SK-N-MC (cell line): Measurements from ENCODE around the gene FAXDC2.

Experiments
- DNase-seq: peaks from one replicate; pipeline ENCODE4 v3.0.0-alpha.2; 2011; ENCODE audit warnings: low read depth, low spot score
- H3K27ac ChIP-seq: fragments of 200-600 bp; sonication (generic); 2 replicates; pipeline ENCODE4 v1.5.1; 2016; ENCODE audit warnings: mixed run types
- H3K36me3 ChIP-seq: fragments of 200-600 bp; sonication (generic); 2 replicates; pipeline ENCODE4 v1.6.1; 2017; ENCODE audit warnings: antibody characterized with exemption, low read length, mixed read lengths; ENCODE audit not compliant: insufficient read depth
- H3K4me3 ChIP-seq: fragments of 200-600 bp; sonication (generic); 2 replicates; pipeline ENCODE4 v1.5.1; 2016
- H3K9ac ChIP-seq: fragments of 200-600 bp; sonication (generic); 2 replicates; pipeline ENCODE4 v1.8.0; 2017; ENCODE audit warnings: mixed run types, mixed read lengths; ENCODE audit not compliant: insufficient read length
- H3K9me3 ChIP-seq: fragments of 200-600 bp; sonication (generic); 2 replicates; pipeline ENCODE4 v1.6.1; 2017; ENCODE audit warnings: low read depth, mild to moderate bottlenecking, antibody characterized with exemption, low read length, moderate library complexity, mixed read lengths
- EZH2 ChIP-seq: fragments of 200-600 bp; sonication (generic); IDR thresholded peaks from one replicate; pipeline ENCODE4 v1.6.1; 2017; ENCODE audit warnings: antibody characterized with exemption
- FOXP2 ChIP-seq: optimal IDR thresholded peaks from 2 replicates; pipeline ENCODE3; 2011; ENCODE audit warnings: mild to moderate bottlenecking, moderate library complexity; ENCODE audit not compliant: insufficient read depth; ENCODE audit errors: extremely low read length, control extremely low read depth
- POLR2AphosphoS5 ChIP-seq: IDR thresholded peaks from 2 replicates; pipeline ENCODE4 v1.6.1; 2012; ENCODE audit warnings: mild to moderate bottlenecking, low read depth, low read length, borderline replicate concordance

The FAXDC2 gene

DNA sequence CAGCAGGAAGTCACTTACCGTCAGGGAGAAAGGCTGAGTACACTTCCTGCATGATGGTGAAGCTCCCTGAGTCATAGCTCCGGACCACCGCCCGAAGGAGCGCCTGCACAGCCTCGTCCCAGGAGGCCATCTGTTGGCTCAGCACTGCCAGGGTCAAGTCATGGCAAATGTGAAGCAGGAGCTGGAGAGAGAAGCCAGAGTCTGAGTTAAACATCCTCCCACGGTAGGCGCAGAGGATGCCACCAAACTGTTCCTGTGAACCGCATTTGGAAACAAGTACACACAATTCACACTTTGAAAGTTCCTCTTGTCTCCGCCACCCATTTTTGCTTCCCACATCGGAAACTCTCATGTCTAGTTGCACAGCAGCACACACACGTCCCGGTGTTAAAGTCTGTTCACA lies 42.0 kb upstream of the FAXDC2 start:
- no peak for DNase-seq
- no peak overlapping the region for H3K9ac ChIP-seq
- TF ChIP-seq FOXP2 (no peak), POLR2AphosphoS5 (no peak), EZH2 (no peak)
- H3K4me3 ChIP-seq = no peak overlapping the region
- no peaks in the 10 kb centered on the region for H3K9me3 ChIP-seq
- H3K27ac ChIP-seq = no peak overlapping the region
- peaks cover 91% of the 10 kb centered on the region for H3K36me3 ChIP-seq

DNA sequence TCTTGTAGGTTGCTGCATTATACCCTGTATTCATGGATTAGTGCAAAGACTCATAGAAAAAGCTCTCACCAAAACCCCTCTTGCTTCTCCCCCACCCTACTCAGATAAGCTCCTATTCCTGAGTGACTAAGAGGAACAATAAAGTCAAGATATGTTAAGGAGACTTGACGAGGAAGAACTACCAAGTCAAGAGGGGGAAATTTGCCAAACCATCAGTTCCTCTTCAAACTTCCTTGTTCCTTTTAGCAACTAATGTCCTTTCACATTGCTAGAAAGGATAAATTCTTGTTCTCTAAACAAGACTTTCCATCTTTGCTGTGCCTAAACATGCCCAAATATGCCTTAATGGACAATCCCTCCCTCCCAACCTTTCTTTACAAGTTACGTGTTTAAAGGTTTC lies 35.0 kb upstream of the FAXDC2 start:
- Histone ChIP-seq H3K9me3 (peaks cover 19% of the 10 kb centered on the region; the same call in 1 of the 2 replicates), H3K36me3 (peaks cover 63% of the 10 kb centered on the region), H3K9ac (no peak overlapping the region), H3K27ac (no peak overlapping the region), H3K4me3 (no peak overlapping the region)
- no peak for DNase-seq
- TF ChIP-seq POLR2AphosphoS5 = no peak
- no peak for TF ChIP-seq EZH2
- no peak for TF ChIP-seq FOXP2

DNA sequence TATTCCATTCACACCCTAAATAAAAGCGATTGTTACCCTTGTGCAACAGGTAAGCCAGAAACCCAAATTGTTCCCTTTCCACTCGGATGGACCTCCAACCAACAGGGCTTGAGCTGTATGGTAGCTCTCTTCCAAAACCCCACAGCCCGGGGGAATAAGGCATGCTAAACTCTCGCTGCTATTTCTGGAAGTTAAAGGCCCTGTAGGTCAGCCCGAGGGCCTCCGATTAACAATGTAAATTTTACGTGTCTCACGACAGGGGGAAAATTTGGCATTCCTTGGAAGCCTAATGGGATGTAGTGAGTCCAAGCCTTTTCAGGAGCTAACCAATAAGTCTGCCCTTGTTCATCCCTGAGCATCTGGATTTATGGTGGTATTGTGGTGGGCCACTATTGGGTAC lies 34.0 kb upstream of the FAXDC2 start:
- Histone ChIP-seq H3K9me3 (peaks cover 20% of the 10 kb centered on the region; the same call in 1 of the 2 replicates), H3K9ac (no peak overlapping the region), H3K27ac (no peak overlapping the region), H3K36me3 (peaks cover 61% of the 10 kb centered on the region), H3K4me3 (no peak overlapping the region)
- no peak for DNase-seq
- TF ChIP-seq FOXP2 = no peak
- TF ChIP-seq EZH2 = no peak
- TF ChIP-seq POLR2AphosphoS5 = no peak

DNA sequence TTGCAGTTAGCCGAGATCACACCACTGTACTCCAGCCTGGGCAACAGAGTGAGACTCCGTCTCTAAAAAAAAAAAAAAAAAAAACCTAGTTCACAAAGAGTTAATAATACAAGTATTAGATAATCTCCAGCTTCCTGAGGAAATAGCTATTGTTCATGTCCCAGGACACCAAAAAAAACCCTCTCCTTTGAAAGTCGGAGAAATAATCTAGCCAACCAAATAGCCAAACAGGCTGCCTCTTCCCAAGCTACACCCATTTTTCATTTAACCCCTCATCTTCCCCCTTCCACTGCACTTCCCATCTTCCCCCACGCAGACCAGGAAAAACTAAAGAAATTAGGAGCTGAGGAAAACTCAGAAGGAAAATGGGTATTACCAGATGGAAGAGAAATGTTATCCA lies 31.6 kb upstream of the FAXDC2 start:
- H3K36me3 ChIP-seq = peaks cover 51% of the 10 kb centered on the region
- no peak for DNase-seq
- no peak overlapping the region for H3K9ac ChIP-seq
- TF ChIP-seq FOXP2 (no peak), POLR2AphosphoS5 (no peak), EZH2 (no peak)
- no peak overlapping the region for H3K4me3 ChIP-seq
- peaks cover 25% of the 10 kb centered on the region for H3K9me3 ChIP-seq
- no peak overlapping the region for H3K27ac ChIP-seq

DNA sequence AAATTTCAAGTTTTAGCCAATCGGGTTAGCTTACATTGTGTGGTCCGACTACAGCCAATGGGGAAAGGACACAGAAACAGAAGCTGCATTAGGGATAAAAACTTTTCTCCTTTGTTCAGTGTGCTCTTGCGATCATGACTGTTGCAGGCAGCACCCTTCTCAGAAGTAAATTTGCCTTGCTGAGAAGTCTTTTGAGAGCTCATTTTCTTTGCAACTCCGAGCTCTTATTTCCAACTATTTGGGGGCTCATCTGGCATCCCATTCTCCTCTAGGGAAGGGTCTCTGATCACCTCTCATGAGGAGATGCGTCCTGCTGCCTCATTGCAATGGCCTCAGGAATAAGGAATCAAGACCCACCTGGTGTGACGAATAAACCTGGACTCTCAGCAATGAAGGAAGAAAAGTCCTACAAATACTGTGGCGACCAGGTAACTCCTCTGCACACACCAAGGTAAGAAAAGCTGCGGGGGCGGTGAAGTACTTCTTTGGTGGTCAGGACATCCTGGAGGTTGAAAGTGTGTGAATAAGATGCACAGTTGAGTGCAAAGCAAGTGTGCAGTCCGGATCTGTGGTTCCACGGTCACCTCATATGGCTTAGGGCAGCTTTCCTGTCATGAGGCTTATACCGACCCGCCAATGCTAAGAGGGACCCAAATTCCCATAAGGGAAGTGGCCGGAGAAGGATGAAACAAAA lies 28.4 kb upstream of the FAXDC2 start:
- Histone ChIP-seq H3K36me3 (peaks cover 55% of the 10 kb centered on the region), H3K4me3 (no peak overlapping the region), H3K27ac (no peak overlapping the region), H3K9ac (no peak overlapping the region), H3K9me3 (peaks cover 7% of the 10 kb centered on the region; the same call in 1 of the 2 replicates)
- DNase-seq = no peak
- TF ChIP-seq EZH2 = no peak
- no peak for TF ChIP-seq POLR2AphosphoS5
- no peak for TF ChIP-seq FOXP2

DNA sequence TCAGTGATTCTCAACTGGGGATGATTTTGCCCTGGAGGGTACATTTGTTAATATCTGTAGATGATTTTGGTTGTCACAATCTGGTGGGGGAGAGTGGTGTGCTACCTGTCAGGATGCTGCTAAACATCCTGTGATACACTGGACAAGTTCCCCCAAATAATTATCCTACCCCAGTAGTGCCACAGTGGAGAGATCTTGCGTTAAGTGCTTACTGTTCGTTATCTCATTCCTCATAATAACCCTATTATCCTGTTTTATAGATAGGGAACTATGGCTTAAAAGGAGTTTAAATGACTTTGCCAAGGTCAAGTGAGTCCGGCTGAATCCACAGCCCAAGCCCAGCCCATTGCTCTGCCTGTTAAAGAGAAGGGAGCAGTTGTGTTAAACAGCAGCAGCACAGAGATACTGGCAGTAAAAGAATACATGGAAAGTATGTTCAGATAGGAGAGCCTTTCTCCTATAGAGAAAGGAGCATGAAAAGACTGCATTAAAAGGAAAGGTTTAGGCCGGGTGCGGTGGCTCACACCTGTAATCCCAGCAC lies 23.5 kb upstream of the FAXDC2 start:
- no peak overlapping the region for H3K4me3 ChIP-seq
- H3K36me3 ChIP-seq = peaks cover 77% of the 10 kb centered on the region
- H3K27ac ChIP-seq = no peak overlapping the region
- no peak for DNase-seq
- no peak for TF ChIP-seq POLR2AphosphoS5
- TF ChIP-seq EZH2 = no peak
- TF ChIP-seq FOXP2 = no peak
- H3K9me3 ChIP-seq = peaks cover under 1% of the 10 kb centered on the region; the same call in 1 of the 2 replicates
- no peak overlapping the region for H3K9ac ChIP-seq

DNA sequence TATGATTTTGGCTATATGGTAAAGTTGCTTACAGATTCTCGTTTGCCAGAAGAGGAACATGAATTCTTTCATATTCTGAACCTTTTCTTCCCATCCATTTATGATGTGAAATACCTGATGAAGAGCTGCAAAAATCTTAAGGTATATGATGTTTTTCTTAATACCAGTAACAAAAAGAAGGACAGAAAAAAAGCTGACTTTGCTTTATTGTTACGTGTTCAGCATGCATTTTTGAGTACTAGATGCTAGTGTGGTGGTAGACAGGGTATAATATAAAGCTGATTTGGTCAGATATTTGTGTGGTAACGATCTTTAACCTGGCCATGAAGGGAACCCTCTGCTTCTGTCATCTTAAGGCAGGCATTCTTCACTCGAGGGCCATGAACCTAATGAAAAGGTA lies 21.3 kb upstream of the FAXDC2 start:
- Histone ChIP-seq H3K9ac (no peak overlapping the region), H3K9me3 (no peaks in the 10 kb centered on the region), H3K4me3 (no peak overlapping the region), H3K36me3 (peaks cover 79% of the 10 kb centered on the region), H3K27ac (no peak overlapping the region)
- DNase-seq = no peak
- no peak for TF ChIP-seq FOXP2
- TF ChIP-seq EZH2 = no peak
- no peak for TF ChIP-seq POLR2AphosphoS5

DNA sequence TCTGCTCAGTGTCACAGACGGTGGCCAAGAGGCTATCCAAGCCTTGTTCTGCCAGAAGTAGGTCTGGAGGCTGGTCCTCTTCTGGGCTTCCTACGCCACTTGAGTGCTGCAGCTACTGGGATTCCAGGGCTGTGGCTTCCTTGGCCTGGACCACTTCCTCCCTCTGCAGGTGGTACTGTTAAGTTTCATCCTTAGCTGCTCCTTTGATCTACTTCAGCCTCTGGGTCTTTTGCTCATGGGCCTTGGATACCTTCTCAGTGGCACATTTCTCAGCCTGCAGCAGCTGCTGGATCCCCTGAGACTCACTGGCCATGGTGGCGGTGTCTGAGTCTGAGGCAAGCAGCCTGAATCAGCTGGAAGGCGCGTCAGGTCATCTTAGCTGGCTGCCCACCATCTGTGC lies 18.3 kb upstream of the FAXDC2 start:
- TF ChIP-seq POLR2AphosphoS5 (no peak), EZH2 (no peak), FOXP2 (no peak)
- DNase-seq = no peak
- H3K9me3 ChIP-seq = no peaks in the 10 kb centered on the region
- H3K27ac ChIP-seq = no peak overlapping the region
- no peak overlapping the region for H3K4me3 ChIP-seq
- no peak overlapping the region for H3K9ac ChIP-seq
- peaks cover 78% of the 10 kb centered on the region for H3K36me3 ChIP-seq
